Activated T-helper 17 cell treated with anti-CD3 and anti-CD28 coated beads, Interleukin-2, amount 50 U/mL, for 72 hours (primary cell): Measurements from ENCODE around the gene BCKDHA. TPM values are rescaled to one million over a fixed set of nuclear protein-coding genes. Genes with fewer than 3 reads are reported as not detected.
A peak's percentile ranks its signal among the peaks of the same experiment; 100 is the strongest.
"Not testable (repeated sequence)": the region's sequence is repeated elsewhere in the genome, so short reads cannot be mapped to it uniquely, and the experiment has no call there.

Experiments used
- ATAC-seq: fragments of 150-1000 bp; cut with Tn5 transposase; replicated peaks from 2 replicates; pipeline ENCODE4 v1.10.0; 2021; ENCODE audit warnings: mild to moderate bottlenecking, moderate library complexity
- H3K27ac Mint-ChIP-seq: one replicate; pipeline ENCODE4 v1.8.0; 2022; ENCODE audit warnings: mixed read lengths
- H3K27me3 Mint-ChIP-seq: one replicate; pipeline ENCODE4 v1.8.0; 2022; ENCODE audit warnings: mixed read lengths
- H3K36me3 Mint-ChIP-seq: one replicate; pipeline ENCODE4 v1.8.0; 2022; ENCODE audit warnings: low read depth, mild to moderate bottlenecking, mixed read lengths
- H3K4me1 Mint-ChIP-seq: one replicate; pipeline ENCODE4 v1.8.0; 2022; ENCODE audit warnings: mixed read lengths
- H3K4me3 Mint-ChIP-seq: one replicate; pipeline ENCODE4 v1.8.0; 2022; ENCODE audit warnings: mild to moderate bottlenecking, mixed read lengths
- H3K9me3 Mint-ChIP-seq: one replicate; pipeline ENCODE4 v1.8.0; 2022; ENCODE audit warnings: mixed read lengths
- total RNA-seq, 2 donors: library from RNA; stranded (reverse); gene quantifications; one replicate each; pipeline ENCODE4 v1.2.3, GENCODE V29; 2022

The BCKDHA gene
- total RNA-seq, 2 donors from 2014 or later = 19.4 to 48.1 TPM

- ATAC-seq = no peak
- no peaks in the 10 kb centered on the region for H3K9me3 Mint-ChIP-seq
- H3K27me3 Mint-ChIP-seq = no peaks in the 10 kb centered on the region
- H3K27ac Mint-ChIP-seq = no peak overlapping the region
- no peak overlapping the region for H3K4me3 Mint-ChIP-seq
- peaks cover 12% of the 10 kb centered on the region for H3K4me1 Mint-ChIP-seq
- H3K36me3 Mint-ChIP-seq = peaks cover 6% of the 10 kb centered on the region
Measured at GRCh38 chr19:41377977-41378709, 19.5 kb upstream of the BCKDHA start.

GRCh38 chr19:41381536-41381935 is 16.1 kb upstream of the BCKDHA start:
- peaks cover 15% of the 10 kb centered on the region for H3K36me3 Mint-ChIP-seq
- not testable (repeated sequence) for ATAC-seq, H3K27me3 Mint-ChIP-seq, H3K4me3 Mint-ChIP-seq, H3K27ac Mint-ChIP-seq, H3K9me3 Mint-ChIP-seq
- peaks cover 17% of the 10 kb centered on the region for H3K4me1 Mint-ChIP-seq

GRCh38 chr19:41384351-41384750 is 13.3 kb upstream of the BCKDHA start:
- Mint-ChIP-seq H3K4me3 (no peak overlapping the region), H3K36me3 (peaks cover 38% of the 10 kb centered on the region), H3K27me3 (no peaks in the 10 kb centered on the region), H3K9me3 (no peaks in the 10 kb centered on the region), H3K4me1 (peaks cover 5% of the 10 kb centered on the region), H3K27ac (no peak overlapping the region)
- ATAC-seq = no peak

GRCh38 chr19:41386442-41386841 is 11.2 kb upstream of the BCKDHA start:
- Mint-ChIP-seq H3K9me3 (no peaks in the 10 kb centered on the region), H3K36me3 (peaks cover 59% of the 10 kb centered on the region), H3K27me3 (no peaks in the 10 kb centered on the region), H3K4me3 (no peak overlapping the region), H3K27ac (peak overlapping the region; percentile 38), H3K4me1 (peaks cover 5% of the 10 kb centered on the region)
- no peak for ATAC-seq

GRCh38 chr19:41391618-41392017 is 6.0 kb upstream of the BCKDHA start:
- no peak overlapping the region for H3K27ac Mint-ChIP-seq

GRCh38 chr19:41392775-41393174 is 4.8 kb upstream of the BCKDHA start:
- Mint-ChIP-seq H3K27me3 (no peaks in the 10 kb centered on the region), H3K9me3 (no peaks in the 10 kb centered on the region), H3K4me3 (no peak overlapping the region), H3K27ac (no peak overlapping the region), H3K4me1 (peaks cover 11% of the 10 kb centered on the region), H3K36me3 (peaks cover 71% of the 10 kb centered on the region)
- no peak for ATAC-seq

More at GRCh38 chr19:41391618-41392017, 6.0 kb upstream of the BCKDHA start:
- Mint-ChIP-seq H3K4me3 (no peak overlapping the region), H3K4me1 (peaks cover 10% of the 10 kb centered on the region), H3K36me3 (peaks cover 71% of the 10 kb centered on the region), H3K9me3 (no peaks in the 10 kb centered on the region), H3K27me3 (no peaks in the 10 kb centered on the region)
- no peak for ATAC-seq

GRCh38 chr19:41395355-41395754 is 2.3 kb upstream of the BCKDHA start:
- H3K27ac Mint-ChIP-seq = peak overlapping the region; percentile 100

GRCh38 chr19:41398050-41398418 is 416 bp downstream of the BCKDHA start:
- H3K4me1 Mint-ChIP-seq = peaks cover 24% of the 10 kb centered on the region
- no peaks in the 10 kb centered on the region for H3K9me3 Mint-ChIP-seq
- H3K4me3 Mint-ChIP-seq = peak overlapping the region; percentile 100
- peak overlapping the region; percentile 100 for H3K27ac Mint-ChIP-seq
- H3K36me3 Mint-ChIP-seq = peaks cover 48% of the 10 kb centered on the region
- no peak for ATAC-seq
- no peaks in the 10 kb centered on the region for H3K27me3 Mint-ChIP-seq

More at GRCh38 chr19:41395355-41395754, 2.3 kb upstream of the BCKDHA start:
- peak overlapping the region; percentile 100 for H3K4me3 Mint-ChIP-seq
- H3K27me3 Mint-ChIP-seq = no peaks in the 10 kb centered on the region
- no peak for ATAC-seq
- peaks cover 67% of the 10 kb centered on the region for H3K36me3 Mint-ChIP-seq
- no peaks in the 10 kb centered on the region for H3K9me3 Mint-ChIP-seq
- peaks cover 24% of the 10 kb centered on the region for H3K4me1 Mint-ChIP-seq

- no peaks in the 10 kb centered on the region for H3K27me3 Mint-ChIP-seq
- peak overlapping the region; percentile 100 for H3K27ac Mint-ChIP-seq
- ATAC-seq = no peak
- H3K36me3 Mint-ChIP-seq = peaks cover 45% of the 10 kb centered on the region
- peak overlapping the region; percentile 100 for H3K4me3 Mint-ChIP-seq
- H3K4me1 Mint-ChIP-seq = peaks cover 24% of the 10 kb centered on the region
- H3K9me3 Mint-ChIP-seq = no peaks in the 10 kb centered on the region
Measured at GRCh38 chr19:41398598-41398997, 980 bp downstream of the BCKDHA start.

- Mint-ChIP-seq H3K36me3 (peaks cover 45% of the 10 kb centered on the region), H3K9me3 (no peaks in the 10 kb centered on the region), H3K4me1 (peaks cover 24% of the 10 kb centered on the region), H3K27ac (peak overlapping the region; percentile 100), H3K4me3 (peak overlapping the region; percentile 100), H3K27me3 (no peaks in the 10 kb centered on the region)
- ATAC-seq = no peak
Measured at GRCh38 chr19:41399091-41399490, 1.5 kb downstream of the BCKDHA start.

GRCh38 chr19:41399525-41399924 is 1.9 kb downstream of the BCKDHA start:
- peaks cover 24% of the 10 kb centered on the region for H3K4me1 Mint-ChIP-seq
- no peaks in the 10 kb centered on the region for H3K9me3 Mint-ChIP-seq
- no peaks in the 10 kb centered on the region for H3K27me3 Mint-ChIP-seq
- H3K36me3 Mint-ChIP-seq = peaks cover 45% of the 10 kb centered on the region
- ATAC-seq = no peak
- H3K27ac Mint-ChIP-seq = peak overlapping the region; percentile 100
- H3K4me3 Mint-ChIP-seq = peak overlapping the region; percentile 100

- Mint-ChIP-seq H3K27ac (peak overlapping the region; percentile 21), H3K4me3 (no peak overlapping the region), H3K9me3 (no peaks in the 10 kb centered on the region), H3K4me1 (peaks cover 14% of the 10 kb centered on the region), H3K27me3 (no peaks in the 10 kb centered on the region), H3K36me3 (peaks cover 36% of the 10 kb centered on the region)
- no peak for ATAC-seq
Measured at GRCh38 chr19:41401483-41401882, 3.9 kb downstream of the BCKDHA start.

GRCh38 chr19:41402010-41402409 is 4.4 kb downstream of the BCKDHA start:
- Mint-ChIP-seq H3K4me1 (peaks cover 14% of the 10 kb centered on the region), H3K27ac (no peak overlapping the region), H3K9me3 (no peaks in the 10 kb centered on the region), H3K27me3 (no peaks in the 10 kb centered on the region), H3K4me3 (no peak overlapping the region), H3K36me3 (peaks cover 35% of the 10 kb centered on the region)
- ATAC-seq = no peak

- H3K4me1 Mint-ChIP-seq = peaks cover 7% of the 10 kb centered on the region
- no peak overlapping the region for H3K27ac Mint-ChIP-seq
- H3K27me3 Mint-ChIP-seq = no peaks in the 10 kb centered on the region
- H3K9me3 Mint-ChIP-seq = no peaks in the 10 kb centered on the region
- no peak overlapping the region for H3K4me3 Mint-ChIP-seq
- ATAC-seq = no peak
- H3K36me3 Mint-ChIP-seq = peaks cover 21% of the 10 kb centered on the region
Measured at GRCh38 chr19:41403181-41403970, 5.8 kb downstream of the BCKDHA start.

GRCh38 chr19:41405776-41406175 is 8.2 kb downstream of the BCKDHA start:
- ATAC-seq = no peak
- Mint-ChIP-seq H3K27ac (no peak overlapping the region), H3K9me3 (no peaks in the 10 kb centered on the region), H3K36me3 (peaks cover 18% of the 10 kb centered on the region), H3K4me3 (no peak overlapping the region), H3K4me1 (peaks cover 8% of the 10 kb centered on the region), H3K27me3 (no peaks in the 10 kb centered on the region)
